ENCODE results near the gene NAA11.

Gene NAA11

GRCh38 chr4:79325864-79326328, at the start of gene NAA11:
Gene NAA11 (minus strand): TSS chr4:79326061. CDS start chr4:79325877, 184 bp downstream.
- Histone ChIP-seq H3K9ac (ENCODE audit: insufficient read length) (no peak within 1 kb of the TSS), H3K4me3 (no peak within 1 kb of the TSS), H3K9me3 (ENCODE audit: low read depth, low read length) (no peaks in the 10 kb centered on the region), H3K27ac (no peak within 1 kb of the TSS), H3K36me3 (ENCODE audit: insufficient read depth, low read length) (no peaks in the 10 kb centered on the region)
- DNase-seq (ENCODE audit: low read depth, low spot score), result no peak
- TF ChIP-seq EZH2 (IDR thresholded peaks at IDR 0.05) (no peak), FOXP2 (optimal IDR thresholded peaks at IDR 0.05; ENCODE audit: control extremely low read depth, extremely low read length, insufficient read depth) (no peak), POLR2AphosphoS5 (IDR thresholded peaks at IDR 0.05; ENCODE audit: borderline replicate concordance, low read depth, low read length) (no peak)

- TF ChIP-seq EZH2 (IDR thresholded peaks at IDR 0.05) (no peak), FOXP2 (optimal IDR thresholded peaks at IDR 0.05; ENCODE audit: control extremely low read depth, extremely low read length, insufficient read depth) (no peak), POLR2AphosphoS5 (IDR thresholded peaks at IDR 0.05; ENCODE audit: borderline replicate concordance, low read depth, low read length) (no peak)
- no peak overlapping the region for H3K27ac ChIP-seq
- DNase-seq (ENCODE audit: low read depth, low spot score), result no peak
- H3K4me3 ChIP-seq, result no peak overlapping the region
- no peaks in the 10 kb centered on the region for H3K36me3 ChIP-seq (ENCODE audit: insufficient read depth, low read length)
- no peaks in the 10 kb centered on the region for H3K9me3 ChIP-seq (ENCODE audit: low read depth, low read length)
- H3K9ac ChIP-seq (ENCODE audit: insufficient read length), result no peak overlapping the region
These were observed 44.2 kb upstream of the NAA11 start for GRCh38 chr4:79370026-79370425.

GRCh38 chr4:79367096-79367495, 41.2 kb upstream of the NAA11 start:
- Histone ChIP-seq H3K9ac (ENCODE audit: insufficient read length) (no peak overlapping the region), H3K36me3 (ENCODE audit: insufficient read depth, low read length) (no peaks in the 10 kb centered on the region), H3K4me3 (peak overlapping the region; percentile 72), H3K27ac (peak overlapping the region; percentile 88), H3K9me3 (ENCODE audit: low read depth, low read length) (no peaks in the 10 kb centered on the region)
- no peak for TF ChIP-seq EZH2 (IDR thresholded peaks at IDR 0.05)
- no peak; the same call in 1 of the 2 replicates for TF ChIP-seq POLR2AphosphoS5 (IDR thresholded peaks at IDR 0.05; ENCODE audit: borderline replicate concordance, low read depth, low read length)
- no peak for TF ChIP-seq FOXP2 (optimal IDR thresholded peaks at IDR 0.05; ENCODE audit: control extremely low read depth, extremely low read length, insufficient read depth)
- peak; percentile 93 for DNase-seq (ENCODE audit: low read depth, low spot score)

GRCh38 chr4:79366422-79366821, 40.6 kb upstream of the NAA11 start:
- Histone ChIP-seq H3K36me3 (ENCODE audit: insufficient read depth, low read length) (no peaks in the 10 kb centered on the region), H3K4me3 (peak overlapping the region; percentile 72), H3K27ac (peak overlapping the region; percentile 88), H3K9me3 (ENCODE audit: low read depth, low read length) (no peaks in the 10 kb centered on the region), H3K9ac (ENCODE audit: insufficient read length) (peak overlapping the region; percentile 18)
- DNase-seq (ENCODE audit: low read depth, low spot score), result no peak
- no peak for TF ChIP-seq POLR2AphosphoS5 (IDR thresholded peaks at IDR 0.05; ENCODE audit: borderline replicate concordance, low read depth, low read length)
- TF ChIP-seq EZH2 (IDR thresholded peaks at IDR 0.05), result no peak
- TF ChIP-seq FOXP2 (optimal IDR thresholded peaks at IDR 0.05; ENCODE audit: control extremely low read depth, extremely low read length, insufficient read depth), result no peak

- H3K9ac ChIP-seq (ENCODE audit: insufficient read length), result no peak overlapping the region
- H3K27ac ChIP-seq, result no peak overlapping the region
- no peaks in the 10 kb centered on the region for H3K9me3 ChIP-seq (ENCODE audit: low read depth, low read length)
- no peak for DNase-seq (ENCODE audit: low read depth, low spot score)
- TF ChIP-seq POLR2AphosphoS5 (IDR thresholded peaks at IDR 0.05; ENCODE audit: borderline replicate concordance, low read depth, low read length), result no peak
- no peaks in the 10 kb centered on the region for H3K36me3 ChIP-seq (ENCODE audit: insufficient read depth, low read length)
- no peak overlapping the region for H3K4me3 ChIP-seq
These were observed 38.2 kb upstream of the NAA11 start for GRCh38 chr4:79364061-79364460.

- H3K27ac ChIP-seq, result no peak overlapping the region
- no peak overlapping the region for H3K4me3 ChIP-seq
- H3K9ac ChIP-seq (ENCODE audit: insufficient read length), result no peak overlapping the region
- no peaks in the 10 kb centered on the region for H3K36me3 ChIP-seq (ENCODE audit: insufficient read depth, low read length)
- DNase-seq (ENCODE audit: low read depth, low spot score), result no peak
- TF ChIP-seq FOXP2 (optimal IDR thresholded peaks at IDR 0.05; ENCODE audit: control extremely low read depth, extremely low read length, insufficient read depth) (no peak), POLR2AphosphoS5 (IDR thresholded peaks at IDR 0.05; ENCODE audit: borderline replicate concordance, low read depth, low read length) (no peak), EZH2 (IDR thresholded peaks at IDR 0.05) (no peak)
- H3K9me3 ChIP-seq (ENCODE audit: low read depth, low read length), result no peaks in the 10 kb centered on the region
These were observed 36.8 kb upstream of the NAA11 start for GRCh38 chr4:79362626-79363025.

- no peak for DNase-seq (ENCODE audit: low read depth, low spot score)
- no peak overlapping the region for H3K4me3 ChIP-seq
- TF ChIP-seq EZH2 (IDR thresholded peaks at IDR 0.05) (no peak), POLR2AphosphoS5 (IDR thresholded peaks at IDR 0.05; ENCODE audit: borderline replicate concordance, low read depth, low read length) (no peak), FOXP2 (optimal IDR thresholded peaks at IDR 0.05; ENCODE audit: control extremely low read depth, extremely low read length, insufficient read depth) (no peak)
- H3K9ac ChIP-seq (ENCODE audit: insufficient read length), result no peak overlapping the region
- no peaks in the 10 kb centered on the region for H3K9me3 ChIP-seq (ENCODE audit: low read depth, low read length)
- H3K36me3 ChIP-seq (ENCODE audit: insufficient read depth, low read length), result no peaks in the 10 kb centered on the region
- H3K27ac ChIP-seq, result no peak overlapping the region
These were observed 34.1 kb upstream of the NAA11 start for GRCh38 chr4:79360006-79360405.

- Histone ChIP-seq H3K36me3 (ENCODE audit: insufficient read depth, low read length) (no peaks in the 10 kb centered on the region), H3K4me3 (no peak overlapping the region), H3K27ac (no peak overlapping the region), H3K9ac (ENCODE audit: insufficient read length) (no peak overlapping the region), H3K9me3 (ENCODE audit: low read depth, low read length) (no peaks in the 10 kb centered on the region; the same call in 1 of the 2 replicates)
- TF ChIP-seq POLR2AphosphoS5 (IDR thresholded peaks at IDR 0.05; ENCODE audit: borderline replicate concordance, low read depth, low read length) (no peak), EZH2 (IDR thresholded peaks at IDR 0.05) (no peak), FOXP2 (optimal IDR thresholded peaks at IDR 0.05; ENCODE audit: control extremely low read depth, extremely low read length, insufficient read depth) (no peak)
- no peak for DNase-seq (ENCODE audit: low read depth, low spot score)
These were observed 32.6 kb upstream of the NAA11 start for GRCh38 chr4:79358438-79358837.

GRCh38 chr4:79357365-79357764, 31.5 kb upstream of the NAA11 start:
- DNase-seq (ENCODE audit: low read depth, low spot score), result no peak
- H3K4me3 ChIP-seq, result no peak overlapping the region
- no peak overlapping the region for H3K27ac ChIP-seq
- TF ChIP-seq EZH2 (IDR thresholded peaks at IDR 0.05) (no peak), POLR2AphosphoS5 (IDR thresholded peaks at IDR 0.05; ENCODE audit: borderline replicate concordance, low read depth, low read length) (no peak), FOXP2 (optimal IDR thresholded peaks at IDR 0.05; ENCODE audit: control extremely low read depth, extremely low read length, insufficient read depth) (no peak)
- H3K36me3 ChIP-seq (ENCODE audit: insufficient read depth, low read length), result no peaks in the 10 kb centered on the region
- H3K9ac ChIP-seq (ENCODE audit: insufficient read length), result no peak overlapping the region
- no peaks in the 10 kb centered on the region; the same call in 1 of the 2 replicates for H3K9me3 ChIP-seq (ENCODE audit: low read depth, low read length)

All from SK-N-MC (cell line).